Measurements from ENCODE around the gene KRTAP17-1.
"Not testable (repeated sequence)": the region's sequence is repeated elsewhere in the genome, so short reads cannot be mapped to it uniquely, and the experiment has no call there.

Gene KRTAP17-1, protein sequence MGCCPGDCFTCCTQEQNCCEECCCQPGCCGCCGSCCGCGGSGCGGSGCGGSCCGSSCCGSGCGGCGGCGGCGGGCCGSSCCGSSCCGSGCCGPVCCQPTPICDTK

DNA sequence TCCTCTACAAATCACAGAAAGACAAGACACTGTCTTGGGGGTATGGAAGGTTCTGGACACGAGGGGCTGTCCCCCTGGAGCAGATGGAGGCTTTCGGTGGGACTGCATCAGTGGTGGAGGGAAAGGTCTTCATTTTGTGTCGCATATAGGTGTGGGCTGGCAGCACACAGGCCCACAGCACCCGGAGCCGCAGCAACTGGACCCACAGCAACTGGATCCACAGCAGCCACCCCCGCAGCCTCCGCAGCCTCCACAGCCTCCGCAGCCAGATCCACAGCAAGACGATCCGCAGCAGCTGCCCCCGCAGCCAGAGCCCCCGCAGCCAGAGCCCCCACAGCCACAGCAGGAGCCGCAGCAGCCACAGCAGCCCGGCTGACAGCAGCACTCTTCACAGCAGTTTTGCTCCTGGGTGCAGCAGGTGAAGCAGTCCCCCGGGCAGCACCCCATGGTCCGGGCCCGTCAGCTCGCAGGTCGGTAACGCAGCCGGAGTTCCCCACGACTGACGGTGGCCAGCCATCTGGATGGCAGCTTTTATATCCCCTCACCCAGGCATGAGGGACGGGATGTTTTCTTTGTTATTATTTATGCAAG, at the start of gene KRTAP17-1:
KRTAP17-1 (minus strand) TSS at position 507 of the 591 bp plus-strand sequence; CDS start at position 447, 60 bp downstream.
- no peak for DNase-seq

DNA sequence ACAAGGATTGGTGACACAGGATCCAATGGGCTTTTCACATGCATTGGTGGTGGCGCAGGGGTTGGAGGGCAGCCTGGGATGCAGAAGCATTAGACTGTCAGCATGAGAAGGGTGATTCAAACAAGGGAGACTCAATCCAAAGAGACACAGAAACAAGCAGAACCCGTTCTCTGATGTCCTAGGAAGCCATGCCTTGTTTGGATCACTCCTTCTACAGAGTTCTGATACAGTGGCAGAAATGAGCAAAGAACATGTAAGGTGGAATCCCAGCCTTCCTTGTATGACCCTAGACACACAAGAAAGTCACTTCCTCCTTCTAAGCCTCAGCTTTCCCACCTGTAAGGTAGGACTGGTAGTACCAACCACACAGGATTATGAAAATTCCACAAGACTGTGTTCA, 48.4 kb upstream of the KRTAP17-1 start:
- no peak for DNase-seq

DNA sequence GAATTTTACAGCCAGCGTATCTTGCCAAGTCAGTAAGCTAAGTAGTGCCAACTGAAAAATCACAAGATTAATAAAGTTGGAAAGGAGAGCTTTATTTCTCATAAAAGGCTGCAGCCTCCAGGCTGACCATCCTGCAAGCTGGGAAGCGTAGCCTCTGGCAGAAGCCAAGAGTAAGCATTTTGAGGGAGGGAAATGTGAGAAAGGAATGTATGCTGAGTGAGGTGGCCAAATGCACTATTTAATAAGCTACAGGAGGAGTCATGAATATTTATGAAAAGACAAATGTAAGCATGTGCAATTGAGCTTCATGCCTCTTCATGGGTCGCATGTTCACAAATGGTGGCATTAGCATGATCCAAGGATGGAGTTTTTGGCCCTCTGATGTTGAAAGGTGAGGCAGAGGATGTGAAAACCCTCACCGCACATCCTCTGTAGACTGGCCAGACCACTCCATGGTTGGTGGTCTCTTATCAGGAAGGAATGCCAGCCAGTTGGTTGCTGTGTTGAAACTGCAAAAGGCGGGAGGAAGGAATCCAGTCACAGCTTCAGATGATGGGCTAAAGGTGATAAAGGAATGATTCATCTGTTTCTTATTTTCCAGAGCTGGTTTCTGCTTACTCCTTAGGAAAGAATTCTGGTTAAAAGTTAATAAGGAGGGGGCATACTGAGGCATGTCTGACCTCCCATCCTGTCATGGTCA, 44.9 kb upstream of the KRTAP17-1 start:
- no peak for DNase-seq

DNA sequence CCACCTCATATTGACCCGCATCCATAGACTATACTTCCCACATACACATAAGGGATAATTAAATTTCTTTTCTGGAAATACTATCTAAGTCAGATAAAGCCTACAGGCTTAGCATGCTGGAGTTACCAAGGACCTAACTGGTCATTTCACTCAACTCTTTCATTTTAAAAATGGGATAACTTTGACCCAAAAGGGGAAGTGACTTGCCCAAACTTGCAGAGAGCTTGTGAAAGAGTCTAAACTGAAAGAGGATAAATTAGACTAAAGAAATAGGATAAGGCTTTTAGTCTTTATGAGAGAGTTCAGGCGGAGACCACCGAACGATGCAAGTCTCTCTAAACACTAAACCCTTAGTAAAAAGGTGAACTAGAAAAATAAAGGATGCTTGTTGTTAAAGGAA, 39.0 kb upstream of the KRTAP17-1 start:
- no peak for DNase-seq

DNA sequence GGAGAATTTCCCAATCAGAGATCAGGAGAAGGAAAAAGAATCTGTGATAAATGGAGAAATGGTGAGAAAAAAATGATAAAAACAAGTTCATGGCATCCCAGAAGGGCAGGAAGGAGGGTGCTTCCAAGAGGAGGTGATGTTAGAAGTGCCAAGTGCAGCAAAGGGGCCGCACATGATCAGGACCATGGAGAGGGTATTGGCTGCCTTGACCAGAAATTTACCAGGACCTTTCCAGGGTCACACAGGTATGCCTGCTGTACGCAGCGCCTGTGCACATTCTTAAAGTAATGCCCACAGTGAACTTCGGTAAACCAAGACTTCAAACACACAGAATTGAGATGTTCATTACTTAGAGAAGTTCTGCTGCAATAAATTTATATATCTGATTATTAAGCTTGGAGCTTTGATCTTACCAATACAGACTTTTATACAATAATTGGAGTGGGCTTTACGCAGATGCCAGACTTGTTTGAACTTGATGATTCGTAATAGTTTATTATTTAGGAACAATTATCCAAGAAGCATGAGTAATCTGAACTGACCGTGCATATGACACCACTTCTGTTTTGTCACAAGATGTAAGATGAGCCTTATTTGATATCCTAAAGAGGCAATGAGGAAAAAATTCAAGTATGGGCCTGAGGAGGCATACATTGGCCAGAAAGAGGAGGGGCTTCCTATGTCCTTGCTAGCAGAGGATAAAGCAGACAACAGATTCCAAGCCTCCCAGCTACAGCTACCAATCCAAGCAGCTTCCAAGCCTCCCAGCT, 37.3 kb upstream of the KRTAP17-1 start:
- no peak for DNase-seq

DNA sequence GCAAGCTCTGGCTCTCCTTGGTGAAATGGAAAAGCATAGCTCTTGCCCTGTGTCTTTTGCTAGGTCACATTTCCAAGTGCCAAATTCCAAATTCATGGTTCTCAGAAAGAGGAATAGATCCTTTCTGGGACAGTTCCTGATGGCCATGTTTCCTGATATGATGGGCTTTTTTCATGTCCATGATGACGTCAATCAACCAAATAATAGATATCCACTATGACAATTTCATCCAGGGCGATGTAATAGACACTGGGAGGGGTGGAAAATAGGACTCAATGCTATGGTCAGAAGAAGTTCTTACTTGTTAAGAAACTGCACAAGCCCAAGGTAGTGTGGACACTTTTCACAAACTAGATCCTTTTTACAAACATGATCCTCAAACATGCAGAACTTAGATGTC, 35.7 kb upstream of the KRTAP17-1 start:
- no peak for DNase-seq

DNA sequence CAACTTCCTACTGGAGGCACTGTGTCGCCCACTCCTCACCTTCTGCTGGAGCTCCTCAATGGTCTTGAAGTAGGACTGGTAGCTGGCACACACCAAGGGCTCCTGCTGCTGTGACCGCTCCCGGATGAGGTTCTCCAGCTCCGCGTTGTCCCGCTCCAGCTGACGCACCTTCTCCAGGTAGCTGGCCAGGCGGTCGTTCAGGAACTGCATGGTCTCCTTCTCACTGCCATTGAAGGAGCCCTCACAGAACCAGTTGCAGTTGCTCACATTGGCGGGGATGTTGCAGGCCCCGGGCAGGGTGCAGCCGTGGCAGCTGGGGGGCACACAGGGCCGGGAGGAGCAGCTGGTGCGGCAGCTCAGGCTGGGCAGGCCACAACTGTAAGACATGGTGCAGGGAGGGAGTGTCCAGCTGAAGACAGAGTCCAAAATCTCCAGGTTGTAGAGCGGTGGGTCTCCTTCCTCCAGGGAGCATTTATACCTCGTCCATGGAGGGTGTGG, 34.9 kb upstream of the KRTAP17-1 start, which contains the start of gene KRT33A:
KRT33A (minus strand) TSS at position 448 of the 498 bp plus-strand sequence; CDS start at position 387, 61 bp downstream.
- DNase-seq, result not testable (repeated sequence)

DNA sequence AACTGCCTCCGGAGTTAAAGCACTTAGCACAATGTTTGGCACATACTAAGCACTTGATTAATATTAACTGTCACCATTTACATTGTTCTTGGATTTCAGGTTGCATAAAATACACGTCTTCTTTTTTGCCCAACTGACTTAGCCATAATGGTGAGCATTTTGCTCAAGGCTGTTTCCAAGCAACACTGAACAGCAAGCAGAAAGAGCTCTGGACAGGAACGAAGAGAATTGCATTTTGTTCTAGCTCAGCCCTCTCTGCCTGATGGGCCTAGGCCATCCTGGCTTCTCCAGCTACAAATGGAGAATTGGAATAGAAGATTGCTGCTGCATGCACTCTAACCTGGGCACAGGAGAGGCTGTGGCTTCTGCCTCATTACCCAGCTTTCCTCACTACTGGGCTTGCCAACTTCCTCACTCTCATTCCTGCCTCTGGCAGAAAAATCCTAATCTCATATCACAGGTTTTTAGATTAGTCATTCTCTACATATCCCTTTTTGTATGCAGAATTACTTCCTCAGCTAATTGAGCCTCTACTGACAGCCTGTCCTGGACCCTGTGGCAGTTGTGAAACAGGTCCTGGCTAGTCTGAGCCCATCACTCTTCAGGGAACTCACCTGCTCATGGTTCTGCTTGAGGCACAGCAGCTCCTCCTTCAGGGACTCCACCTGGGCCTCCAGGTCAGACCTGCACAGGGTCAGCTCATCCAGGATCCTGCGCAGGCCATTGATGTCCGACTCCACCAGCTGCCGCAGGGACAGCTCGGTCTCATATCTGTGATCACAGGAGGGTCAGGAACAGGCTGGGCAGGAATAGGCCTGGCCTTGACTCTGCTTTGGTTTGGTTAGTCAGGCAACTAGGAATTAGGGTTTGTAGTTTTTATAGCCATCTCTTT, 32.6 kb upstream of the KRTAP17-1 start:
- no peak for DNase-seq

DNA sequence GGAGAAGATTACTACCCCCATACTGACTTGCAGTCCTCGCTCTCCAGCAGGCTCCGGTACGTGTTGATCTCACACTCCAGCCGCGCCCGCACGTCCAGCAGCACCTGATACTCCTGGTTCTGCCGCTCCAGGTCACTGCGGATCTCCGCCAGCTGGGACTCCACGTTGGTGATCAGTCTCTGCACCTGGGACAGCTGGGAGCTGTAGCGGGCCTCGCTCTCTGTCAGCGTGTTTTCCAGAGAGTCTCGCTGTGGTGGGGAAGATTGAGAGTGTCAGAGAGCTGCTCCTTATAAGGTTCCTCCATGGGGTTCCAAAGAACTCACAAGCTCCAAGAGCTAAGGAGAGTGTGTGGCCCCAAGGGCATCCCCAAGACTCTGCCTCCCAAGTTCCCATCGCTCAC, 30.9 kb upstream of the KRTAP17-1 start:
- not testable (repeated sequence) for DNase-seq

DNA sequence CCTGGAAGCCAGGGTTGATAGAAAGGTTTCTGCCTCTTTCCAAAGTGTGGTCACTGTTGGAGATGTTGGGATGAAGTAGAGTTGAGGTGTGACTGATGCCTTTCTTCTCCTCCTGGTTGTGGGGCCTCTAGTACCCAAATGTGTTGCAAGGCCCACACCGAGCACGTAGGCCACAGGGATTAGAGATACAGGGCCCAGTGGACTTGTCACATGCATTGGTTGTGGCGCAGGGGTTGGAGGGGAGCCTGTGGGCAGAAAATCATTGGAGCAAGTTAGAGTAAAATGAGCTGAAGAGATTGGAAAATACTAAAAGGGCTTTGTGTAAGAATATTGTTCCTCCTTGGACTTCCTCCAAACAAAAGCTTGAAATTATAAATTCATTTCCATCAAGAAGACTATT, 30.5 kb upstream of the KRTAP17-1 start:
- DNase-seq, result no peak

DNA sequence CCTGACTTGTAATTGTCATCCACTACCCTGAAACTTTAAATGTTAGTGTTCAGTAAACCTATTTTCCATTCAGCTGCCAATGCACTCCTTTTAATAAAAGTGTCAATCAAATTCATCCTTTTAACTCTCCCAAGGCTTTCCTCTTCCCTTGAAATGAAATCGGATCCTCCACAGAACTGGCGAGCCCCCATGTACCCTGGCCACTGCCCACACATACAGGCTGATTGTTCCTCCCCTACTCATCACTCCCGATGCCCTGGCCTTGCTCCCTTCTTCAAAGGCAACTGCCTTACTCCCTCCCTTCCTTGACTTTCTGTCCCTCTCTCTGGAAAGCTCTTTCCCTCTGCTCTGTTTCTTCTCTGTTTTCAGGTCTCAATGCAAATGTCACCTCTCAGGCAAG, 27.5 kb upstream of the KRTAP17-1 start:
- DNase-seq, result no peak

DNA sequence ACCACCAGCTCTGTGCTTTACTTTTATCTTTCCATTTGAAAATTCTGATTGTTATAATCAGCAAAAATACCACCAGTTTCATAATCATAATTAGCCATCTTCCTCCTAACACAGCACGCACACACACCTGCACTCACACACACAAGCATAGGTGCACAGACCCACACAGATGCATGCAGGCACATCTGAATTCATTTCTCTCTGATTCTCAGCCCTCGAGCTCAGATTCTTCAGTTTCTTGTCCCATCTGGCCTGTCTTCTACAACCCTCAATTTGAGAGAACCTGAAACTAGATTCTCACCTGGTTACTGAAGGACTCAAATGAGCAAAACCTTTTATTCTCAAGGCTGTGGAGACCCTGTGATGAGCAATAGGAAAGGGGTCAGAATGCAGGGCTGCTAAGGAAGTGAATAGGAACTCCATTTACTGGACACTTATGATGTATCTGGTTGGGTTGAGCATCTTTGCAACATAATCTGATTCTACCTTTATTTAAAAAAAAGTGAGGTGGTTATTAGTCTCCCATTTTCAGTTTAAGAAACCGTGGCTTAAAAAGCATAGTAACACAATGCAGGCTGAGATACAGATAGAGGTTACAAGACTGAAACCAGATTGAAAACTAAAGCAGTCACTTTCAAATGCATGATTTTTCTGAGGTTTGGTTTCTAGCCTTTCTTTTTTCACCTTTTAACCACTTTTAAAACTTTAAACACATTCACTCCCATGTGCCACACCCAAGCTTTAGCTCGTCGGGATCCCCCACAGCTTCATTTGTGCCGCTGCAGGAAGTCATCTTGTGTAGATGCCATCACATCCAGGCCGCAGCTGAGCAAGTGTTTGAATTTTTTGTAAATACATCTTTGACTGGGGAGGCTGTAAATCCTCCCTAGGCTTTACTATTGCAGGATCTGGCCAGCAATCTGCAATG, 25.7 kb upstream of the KRTAP17-1 start:
- DNase-seq, result peak in 1 of 2 experiments; percentile 27

DNA sequence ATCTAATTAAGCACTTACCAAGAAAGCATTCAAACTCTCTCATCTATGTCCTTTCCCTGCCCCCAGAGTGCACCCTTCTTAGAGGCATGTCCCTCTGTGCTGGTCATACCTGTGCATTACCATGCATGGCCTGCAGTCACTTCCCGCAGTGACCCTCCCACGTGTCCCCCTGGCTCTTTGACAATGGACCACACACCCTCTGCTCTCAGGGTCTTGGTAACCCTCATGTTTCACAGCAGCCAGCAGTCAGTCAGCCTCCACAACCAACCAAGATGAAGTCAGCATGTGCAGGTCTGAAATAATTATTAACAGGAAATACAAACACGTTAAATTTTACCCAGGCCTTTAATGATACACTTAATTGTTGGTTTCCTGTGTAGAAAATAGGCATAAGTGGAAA, 25.0 kb upstream of the KRTAP17-1 start:
- DNase-seq, result no peak

DNA sequence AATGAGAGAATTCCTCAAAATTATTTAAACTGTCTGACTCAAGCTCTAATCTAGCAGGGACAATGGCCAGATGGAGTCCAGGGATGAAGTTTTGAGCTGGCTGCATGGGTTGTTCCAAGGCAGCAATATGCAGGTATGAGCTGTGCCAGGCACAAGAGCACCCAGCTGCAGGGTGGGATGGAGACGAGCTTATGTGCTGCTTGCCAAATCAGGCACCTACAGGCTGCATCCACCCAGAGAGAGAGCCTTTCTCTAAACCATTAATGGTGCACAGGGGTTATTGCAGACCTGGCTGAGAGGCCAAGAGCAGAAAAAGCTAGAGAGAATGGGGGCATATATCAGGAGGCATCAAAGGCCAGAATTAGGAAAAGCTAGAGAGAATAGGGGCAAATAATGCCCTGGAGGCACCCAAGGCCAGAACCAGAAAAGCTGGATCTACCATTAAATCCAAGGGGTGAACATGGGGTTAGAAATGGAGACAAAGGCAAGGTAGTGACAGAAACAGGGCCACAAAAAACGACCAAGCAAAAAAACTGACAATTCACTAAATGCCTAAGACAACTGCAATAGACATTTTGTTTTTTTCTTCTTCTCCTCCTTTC, 24.2 kb upstream of the KRTAP17-1 start:
- DNase-seq, result no peak

DNA sequence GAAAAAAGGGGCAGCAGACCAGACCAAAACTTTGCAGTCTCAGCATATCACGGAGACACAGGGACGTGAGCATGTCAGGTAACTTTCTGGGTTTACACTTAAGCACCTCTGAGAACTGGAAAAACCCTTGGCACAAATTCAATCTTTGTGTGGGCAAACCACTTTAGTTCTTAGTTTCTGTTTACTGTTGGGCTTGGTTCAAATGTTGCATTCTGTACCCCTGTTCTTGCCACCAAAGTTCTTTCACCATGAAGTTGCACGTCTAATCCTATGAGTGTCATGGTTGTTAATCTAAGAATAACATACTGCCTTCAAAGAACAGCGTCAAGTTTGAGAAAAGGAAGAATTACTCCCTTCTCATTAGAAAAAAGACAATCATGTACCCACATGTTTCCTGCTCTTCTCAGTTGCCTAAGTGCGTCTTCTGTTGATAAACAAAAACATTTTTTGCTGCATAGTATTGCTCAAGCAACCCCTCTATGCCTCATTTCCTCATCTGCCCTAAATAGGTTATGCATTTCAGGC, 23.5 kb upstream of the KRTAP17-1 start:
- DNase-seq, result peak; percentile 12 to 15

DNA sequence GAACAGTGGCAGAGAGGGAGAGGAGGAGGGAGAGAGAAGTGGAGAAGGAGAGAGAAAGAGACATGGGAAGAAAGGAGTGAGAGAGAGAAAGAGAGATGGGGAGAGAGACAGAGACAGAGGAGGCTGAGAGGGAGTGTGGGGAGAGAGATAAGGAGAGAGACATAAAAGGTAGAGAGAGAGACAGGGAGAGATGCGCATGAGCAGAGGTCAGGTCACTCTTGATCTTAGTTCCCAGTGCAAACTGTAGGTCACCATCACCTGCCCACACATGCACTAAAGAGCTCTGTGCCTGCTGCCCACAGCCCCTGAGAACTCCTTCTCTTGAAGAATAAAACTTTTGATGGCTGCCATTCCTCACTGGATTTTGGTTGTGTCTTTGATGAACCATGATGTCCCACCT, 20.2 kb upstream of the KRTAP17-1 start:
- no peak for DNase-seq

DNA sequence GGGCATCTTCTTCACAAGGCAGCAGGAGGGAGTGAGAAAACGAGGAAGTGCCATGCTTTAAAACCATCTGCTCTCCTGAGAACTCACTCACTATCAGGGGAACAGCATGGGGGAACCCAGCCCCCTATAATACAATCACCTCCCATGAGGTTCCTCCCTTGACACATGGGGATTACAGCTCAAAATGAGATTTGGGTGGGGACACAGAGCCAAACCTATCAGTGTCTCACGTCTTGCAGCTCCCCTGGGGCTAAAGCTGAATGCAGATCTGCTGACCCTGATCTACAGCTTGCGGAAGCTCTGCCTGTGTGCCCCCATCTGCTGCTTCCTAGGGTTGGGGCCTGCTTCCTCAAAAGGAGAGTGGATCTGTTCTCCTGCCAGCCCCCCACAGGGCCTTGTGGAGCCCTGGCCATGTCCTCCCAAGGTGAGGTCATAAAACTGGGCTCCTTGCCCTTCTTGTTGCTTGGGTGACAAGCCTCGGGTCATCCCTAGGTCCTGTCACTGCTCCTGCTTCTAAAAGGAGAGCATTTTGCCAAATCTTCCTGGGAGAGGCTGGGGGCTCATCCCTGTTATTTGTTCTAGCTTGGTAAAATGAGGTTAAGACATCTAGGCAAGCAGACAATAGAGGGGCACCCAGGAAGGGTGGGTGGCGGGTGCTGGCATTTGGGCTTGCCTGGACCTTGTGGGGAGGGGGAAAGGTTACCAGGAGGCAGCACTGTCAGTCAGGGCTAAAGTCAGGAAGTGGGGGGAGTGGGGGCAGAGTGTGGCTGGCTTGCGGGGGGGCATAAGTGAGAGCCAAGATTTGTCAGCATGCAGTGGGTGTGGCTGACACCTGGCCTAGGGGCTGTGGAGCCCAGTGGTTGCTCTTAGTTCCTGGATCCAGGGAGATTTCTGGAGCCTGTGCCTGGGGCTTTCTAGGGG, 19.1 kb upstream of the KRTAP17-1 start:
- DNase-seq, result no peak

DNA sequence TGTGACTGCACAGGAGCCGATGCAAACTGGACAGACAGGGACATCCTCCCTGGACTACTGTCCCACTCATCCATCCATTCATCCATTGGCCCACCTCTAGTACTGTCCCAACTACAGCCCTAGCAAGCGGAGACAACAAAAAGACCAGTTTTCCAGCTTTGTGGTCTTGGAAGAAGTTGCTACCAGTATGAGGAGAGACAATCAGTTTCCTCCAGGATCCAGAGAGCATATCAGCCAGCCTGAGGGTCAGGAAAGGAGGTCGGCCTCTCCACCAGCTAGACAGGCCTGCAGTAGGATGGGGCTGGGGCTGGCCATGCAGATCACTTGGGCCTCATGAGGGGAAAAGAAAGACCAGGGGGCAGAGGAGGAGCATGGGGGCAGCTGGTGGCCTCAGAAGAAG, 18.3 kb upstream of the KRTAP17-1 start:
- DNase-seq, result no peak

DNA sequence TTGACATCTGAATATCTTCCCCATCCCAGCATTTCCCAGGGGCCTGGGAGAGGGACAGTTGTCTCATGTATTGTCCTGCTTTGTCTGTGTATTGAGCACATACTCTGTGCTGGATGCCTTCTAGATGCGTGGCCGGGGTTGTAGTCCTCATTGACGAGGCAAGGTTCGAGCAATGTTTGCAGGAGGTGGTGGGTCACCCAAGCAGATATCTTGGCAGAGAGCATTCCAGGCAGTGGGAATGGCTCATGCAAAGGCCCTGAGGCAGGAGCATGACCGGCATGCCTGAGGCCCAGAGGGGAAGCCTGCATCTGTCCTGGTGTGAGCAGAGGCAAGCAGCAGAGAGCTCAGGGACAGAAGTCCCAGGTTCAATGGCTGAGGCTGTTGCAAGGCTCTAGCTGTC, 17.6 kb upstream of the KRTAP17-1 start:
- no peak for DNase-seq

All from activated CD4-positive, alpha-beta T cell treated with anti-CD3 and anti-CD28 coated beads, Interleukin-2, amount 50 U/mL, for 4 hours (primary cell).